ENCODE results near the gene PITPNM3. TPM values are rescaled to one million over a fixed set of nuclear protein-coding genes. Genes with fewer than 3 reads are reported as not detected.

PITPNM3 gene
- total RNA-seq, 1 experiment from 2014 or later, result 0.71 TPM

- BruUV-seq (replicated peaks), result TSS peak; percentile 57
- intact Hi-C loops (cut with micrococcal nuclease; ENCODE audit: unreplicated experiment), result no loop called here
- Histone ChIP-seq H3K4me3 (ENCODE audit: low read depth, low read length, poor library complexity, severe bottlenecking) (peak overlapping the region; percentile 77), H3K27ac (ENCODE audit: low read depth, low read length, poor library complexity, severe bottlenecking) (peak overlapping the region; percentile 93), H3K27me3 (replicated peaks; ENCODE audit: insufficient read depth, low read depth, low read length, poor library complexity) (no peaks in the 10 kb centered on the region), H3K36me3 (ENCODE audit: insufficient read depth, low read length, poor library complexity, severe bottlenecking) (peaks cover 40% of the 10 kb centered on the region), H3K9me3 (ENCODE audit: low read depth, low read length, poor library complexity, severe bottlenecking) (no peaks in the 10 kb centered on the region), H3K4me1 (ENCODE audit: insufficient read depth, low read length, poor library complexity, severe bottlenecking) (peaks cover 12% of the 10 kb centered on the region)
- CTCF ChIA-PET, result no interaction called here
- POLR2A ChIA-PET (ENCODE audit: low non-redundant PET), result interaction anchor here (0.7 kb wide), 1 partner anchor 1032 kb away, joined by 3 read pairs; no protein-coding TSS in a partner anchor
- TF ChIP-seq CTCF (conservative IDR thresholded peaks at IDR 0.05; ENCODE audit: low read depth, low read length), result no peak
- no peak for TF ChIP-seq EZH2 (IDR thresholded peaks at IDR 0.05; ENCODE audit: borderline replicate concordance, low read depth, low read length, poor library complexity, severe bottlenecking)
- DNase-seq (ENCODE audit: low spot score), result no peak
Observed at GRCh38 chr17:6444571-6445335, 111.6 kb downstream of the PITPNM3 start.

- Histone ChIP-seq H3K4me1 (ENCODE audit: insufficient read depth, low read length, poor library complexity, severe bottlenecking) (peaks cover 12% of the 10 kb centered on the region), H3K36me3 (ENCODE audit: insufficient read depth, low read length, poor library complexity, severe bottlenecking) (peaks cover 33% of the 10 kb centered on the region), H3K9me3 (ENCODE audit: low read depth, low read length, poor library complexity, severe bottlenecking) (no peaks in the 10 kb centered on the region), H3K4me3 (ENCODE audit: low read depth, low read length, poor library complexity, severe bottlenecking) (peak within 1 kb of the TSS; percentile 77), H3K27ac (ENCODE audit: low read depth, low read length, poor library complexity, severe bottlenecking) (peak within 1 kb of the TSS; percentile 93), H3K27me3 (replicated peaks; ENCODE audit: insufficient read depth, low read depth, low read length, poor library complexity) (no peaks in the 10 kb centered on the region)
- no TSS peak for BruUV-seq (replicated peaks)
- DNase-seq (ENCODE audit: low spot score), result peak; percentile 98
- POLR2A ChIA-PET (ENCODE audit: low non-redundant PET), result interaction anchor here (0.7 kb wide), 1 partner anchor 1031 kb away, joined by 3 read pairs; no protein-coding TSS in a partner anchor
- intact Hi-C loops (cut with micrococcal nuclease; ENCODE audit: unreplicated experiment), result no loop called here
- CTCF ChIA-PET, result interaction anchor here (0.7 kb wide), 2 partner anchors 173 to 256 kb away, joined by 4 read pairs; no protein-coding TSS in a partner anchor
- no peak for TF ChIP-seq CTCF (conservative IDR thresholded peaks at IDR 0.05; ENCODE audit: low read depth, low read length)
- TF ChIP-seq EZH2 (IDR thresholded peaks at IDR 0.05; ENCODE audit: borderline replicate concordance, low read depth, low read length, poor library complexity, severe bottlenecking), result no peak
Observed at GRCh38 chr17:6443692-6444570, 112.4 kb downstream of the PITPNM3 start, which contains the start of gene PIMREG. PIMREG (plus strand) TSS chr17:6444455; CDS start chr17:6445111, 656 bp downstream.

GRCh38 chr17:6442775-6443174, 113.6 kb downstream of the PITPNM3 start:
- Histone ChIP-seq H3K4me3 (ENCODE audit: low read depth, low read length, poor library complexity, severe bottlenecking) (no peak overlapping the region), H3K36me3 (ENCODE audit: insufficient read depth, low read length, poor library complexity, severe bottlenecking) (peaks cover 23% of the 10 kb centered on the region), H3K27ac (ENCODE audit: low read depth, low read length, poor library complexity, severe bottlenecking) (no peak overlapping the region), H3K9me3 (ENCODE audit: low read depth, low read length, poor library complexity, severe bottlenecking) (no peaks in the 10 kb centered on the region), H3K27me3 (replicated peaks; ENCODE audit: insufficient read depth, low read depth, low read length, poor library complexity) (no peaks in the 10 kb centered on the region), H3K4me1 (ENCODE audit: insufficient read depth, low read length, poor library complexity, severe bottlenecking) (peaks cover 12% of the 10 kb centered on the region)
- TF ChIP-seq CTCF (conservative IDR thresholded peaks at IDR 0.05; ENCODE audit: low read depth, low read length) (no peak), EZH2 (IDR thresholded peaks at IDR 0.05; ENCODE audit: borderline replicate concordance, low read depth, low read length, poor library complexity, severe bottlenecking) (no peak)
- no TSS peak for BruUV-seq (replicated peaks)
- DNase-seq (ENCODE audit: low spot score), result no peak
- intact Hi-C loops (cut with micrococcal nuclease; ENCODE audit: unreplicated experiment), result no loop called here
- POLR2A ChIA-PET (ENCODE audit: low non-redundant PET), result no interaction called here
- CTCF ChIA-PET, result no interaction called here

Measured in A673 (cell line).